ENCODE data around the gene KLF15.

KLF15 gene

DNA sequence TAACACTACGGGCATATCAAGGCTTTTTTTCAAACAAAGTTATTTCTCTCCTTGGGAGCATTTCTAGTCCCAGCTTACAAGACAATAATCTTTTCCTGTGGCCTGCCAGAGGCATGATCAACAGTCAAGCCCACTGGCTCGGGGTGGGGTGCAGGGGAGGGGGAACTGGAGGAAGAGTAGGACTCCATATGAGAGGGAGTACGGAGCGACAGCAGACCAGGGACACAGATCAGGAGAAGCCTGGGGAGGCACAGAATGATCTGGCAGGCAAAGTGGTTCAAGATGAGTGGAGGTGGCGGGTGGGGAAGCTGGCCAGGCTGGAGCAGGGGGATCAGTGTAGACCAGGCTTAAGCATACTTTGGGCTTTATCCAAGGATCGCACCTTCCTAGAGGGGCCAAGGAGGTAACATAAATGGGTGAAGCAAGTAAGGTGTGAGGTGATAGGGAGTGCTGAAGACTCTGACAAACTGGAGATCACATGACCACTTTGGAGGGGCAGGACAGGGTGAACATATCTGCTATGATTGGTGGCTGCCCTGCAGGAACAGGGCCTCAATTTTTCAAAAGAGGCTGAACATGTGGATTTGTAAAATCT, 37.4 kb downstream of the KLF15 start:
- H3K9me3 ChIP-seq (ENCODE audit: control insufficient read depth, insufficient read depth, low read length): no peaks in the 10 kb centered on the region
- peaks cover 8% of the 10 kb centered on the region for H3K4me1 ChIP-seq (ENCODE audit: control insufficient read depth, insufficient read depth, low read length)
- DNase-seq (ENCODE audit: low read depth, low spot score): no peak
- no peak overlapping the region for H3K27ac ChIP-seq (ENCODE audit: low read length)
- no peak overlapping the region for H3K4me3 ChIP-seq (ENCODE audit: low read length)
- WGBS (ENCODE audit: insufficient coverage, insufficient read length): no CpG with 5 or more reads among the region's 6 CpGs
- H3K27me3 ChIP-seq (ENCODE audit: control insufficient read depth, insufficient read depth, low read length): no peaks in the 10 kb centered on the region
- H3K36me3 ChIP-seq (ENCODE audit: control insufficient read depth, insufficient read depth, low read length): no peaks in the 10 kb centered on the region

DNA sequence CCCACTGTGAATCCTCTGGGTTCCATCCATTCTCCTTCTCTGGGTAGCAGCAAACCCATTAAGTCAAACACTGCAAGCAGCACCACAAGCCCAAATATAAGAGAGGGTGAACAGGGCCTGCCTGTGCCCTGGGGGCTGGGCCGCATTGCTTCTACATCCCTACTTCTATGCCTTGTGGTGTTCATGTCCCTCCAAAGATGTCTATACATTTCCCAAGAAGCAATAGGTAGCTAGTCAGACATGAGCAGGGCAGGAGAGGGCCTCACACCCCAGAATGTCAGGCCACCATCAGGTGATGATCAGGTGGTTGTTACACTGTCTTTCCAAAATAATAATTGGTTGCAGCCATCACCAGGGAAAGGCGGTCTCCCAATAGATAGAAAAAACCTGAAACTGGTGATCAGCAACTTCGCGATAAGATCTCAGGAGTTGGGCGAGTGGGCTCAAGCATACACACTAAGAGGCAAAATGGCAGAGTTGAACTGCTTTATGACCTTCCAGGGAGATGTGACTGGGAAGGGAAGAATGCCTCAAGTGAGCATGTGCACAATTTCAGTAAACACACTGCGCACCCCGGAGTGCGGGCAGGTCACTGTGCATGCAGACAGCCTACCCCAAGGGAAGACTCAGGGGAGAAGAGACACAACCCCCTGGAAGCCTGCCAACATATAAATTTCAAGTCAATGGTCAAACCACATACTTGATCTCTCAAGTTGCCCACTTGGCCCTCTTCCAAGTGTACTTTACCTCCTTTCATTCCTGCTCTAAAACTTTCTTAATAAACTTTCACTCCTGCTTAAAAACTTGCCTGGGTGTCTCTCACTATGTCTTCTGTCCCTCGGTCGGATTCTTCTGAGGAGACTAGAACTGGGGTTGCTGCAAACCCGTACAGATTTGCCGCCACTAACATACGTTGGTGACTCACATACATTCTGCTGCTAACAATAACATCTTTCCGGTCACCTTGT, 39.9 kb downstream of the KLF15 start:
- Histone ChIP-seq H3K9me3 (ENCODE audit: control insufficient read depth, insufficient read depth, low read length) (no peaks in the 10 kb centered on the region), H3K4me1 (ENCODE audit: control insufficient read depth, insufficient read depth, low read length) (peaks cover 8% of the 10 kb centered on the region), H3K36me3 (ENCODE audit: control insufficient read depth, insufficient read depth, low read length) (no peaks in the 10 kb centered on the region), H3K27me3 (ENCODE audit: control insufficient read depth, insufficient read depth, low read length) (no peaks in the 10 kb centered on the region), H3K27ac (ENCODE audit: low read length) (no peak overlapping the region), H3K4me3 (ENCODE audit: low read length) (no peak overlapping the region)
- WGBS (ENCODE audit: insufficient coverage, insufficient read length): no CpG with 5 or more reads among the region's 14 CpGs
- DNase-seq (ENCODE audit: low read depth, low spot score): no peak

DNA sequence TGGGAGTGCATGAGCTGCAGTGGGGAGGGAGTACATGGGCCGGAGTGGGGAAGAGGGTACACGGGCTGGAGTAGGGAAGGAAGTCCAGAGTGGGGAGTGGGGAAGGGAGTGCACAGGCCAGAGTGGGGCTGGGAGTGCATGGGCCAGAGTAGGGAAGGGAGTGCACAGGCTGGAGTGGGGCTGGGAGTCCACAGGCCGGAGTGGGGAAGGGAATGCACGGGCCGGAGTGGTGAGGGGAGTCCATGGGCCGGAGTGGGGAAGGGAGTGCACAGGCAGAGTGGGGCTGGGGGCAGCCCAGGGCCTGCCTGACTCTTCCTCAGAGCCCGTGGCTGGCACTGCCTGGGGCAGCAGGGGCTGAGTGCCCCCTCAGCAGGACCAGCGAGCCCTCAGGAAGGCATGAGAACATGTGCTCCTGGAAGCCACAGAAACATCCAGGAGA, 40.7 kb downstream of the KLF15 start:
- DNase-seq (ENCODE audit: low read depth, low spot score): no peak
- H3K27ac ChIP-seq (ENCODE audit: low read length): no peak overlapping the region
- no peaks in the 10 kb centered on the region for H3K27me3 ChIP-seq (ENCODE audit: control insufficient read depth, insufficient read depth, low read length)
- H3K9me3 ChIP-seq (ENCODE audit: control insufficient read depth, insufficient read depth, low read length): no peaks in the 10 kb centered on the region
- H3K4me1 ChIP-seq (ENCODE audit: control insufficient read depth, insufficient read depth, low read length): peaks cover 8% of the 10 kb centered on the region
- no CpG with 5 or more reads among the region's 8 CpGs for WGBS (ENCODE audit: insufficient coverage, insufficient read length)
- no peaks in the 10 kb centered on the region for H3K36me3 ChIP-seq (ENCODE audit: control insufficient read depth, insufficient read depth, low read length)
- no peak overlapping the region for H3K4me3 ChIP-seq (ENCODE audit: low read length)

- Histone ChIP-seq H3K4me1 (ENCODE audit: control insufficient read depth, insufficient read depth, low read length) (peaks cover 8% of the 10 kb centered on the region), H3K36me3 (ENCODE audit: control insufficient read depth, insufficient read depth, low read length) (no peaks in the 10 kb centered on the region), H3K27ac (ENCODE audit: low read length) (no peak overlapping the region), H3K9me3 (ENCODE audit: control insufficient read depth, insufficient read depth, low read length) (no peaks in the 10 kb centered on the region), H3K4me3 (ENCODE audit: low read length) (no peak overlapping the region), H3K27me3 (ENCODE audit: control insufficient read depth, insufficient read depth, low read length) (no peaks in the 10 kb centered on the region)
- WGBS (ENCODE audit: insufficient coverage, insufficient read length): no CpG with 5 or more reads among the region's 12 CpGs
- no peak for DNase-seq (ENCODE audit: low read depth, low spot score)
These were observed 41.2 kb downstream of the KLF15 start for GRCh38 chr3:126316031-126316461.

- WGBS (ENCODE audit: insufficient coverage, insufficient read length): no CpG with 5 or more reads among the region's 11 CpGs
- H3K4me1 ChIP-seq (ENCODE audit: control insufficient read depth, insufficient read depth, low read length): peaks cover 8% of the 10 kb centered on the region
- DNase-seq (ENCODE audit: low read depth, low spot score): no peak
- H3K4me3 ChIP-seq (ENCODE audit: low read length): no peak overlapping the region
- H3K9me3 ChIP-seq (ENCODE audit: control insufficient read depth, insufficient read depth, low read length): no peaks in the 10 kb centered on the region
- no peaks in the 10 kb centered on the region for H3K36me3 ChIP-seq (ENCODE audit: control insufficient read depth, insufficient read depth, low read length)
- H3K27ac ChIP-seq (ENCODE audit: low read length): no peak overlapping the region
- H3K27me3 ChIP-seq (ENCODE audit: control insufficient read depth, insufficient read depth, low read length): no peaks in the 10 kb centered on the region
These were observed 42.2 kb downstream of the KLF15 start for GRCh38 chr3:126314790-126315658.

- Histone ChIP-seq H3K27me3 (ENCODE audit: control insufficient read depth, insufficient read depth, low read length) (no peaks in the 10 kb centered on the region), H3K4me1 (ENCODE audit: control insufficient read depth, insufficient read depth, low read length) (peaks cover 8% of the 10 kb centered on the region), H3K36me3 (ENCODE audit: control insufficient read depth, insufficient read depth, low read length) (no peaks in the 10 kb centered on the region), H3K9me3 (ENCODE audit: control insufficient read depth, insufficient read depth, low read length) (no peaks in the 10 kb centered on the region), H3K27ac (ENCODE audit: low read length) (no peak overlapping the region), H3K4me3 (ENCODE audit: low read length) (no peak overlapping the region)
- WGBS (ENCODE audit: insufficient coverage, insufficient read length): no CpG with 5 or more reads among the region's 4 CpGs
- no peak for DNase-seq (ENCODE audit: low read depth, low spot score)
These were observed 42.9 kb downstream of the KLF15 start for GRCh38 chr3:126314305-126314789.

DNA sequence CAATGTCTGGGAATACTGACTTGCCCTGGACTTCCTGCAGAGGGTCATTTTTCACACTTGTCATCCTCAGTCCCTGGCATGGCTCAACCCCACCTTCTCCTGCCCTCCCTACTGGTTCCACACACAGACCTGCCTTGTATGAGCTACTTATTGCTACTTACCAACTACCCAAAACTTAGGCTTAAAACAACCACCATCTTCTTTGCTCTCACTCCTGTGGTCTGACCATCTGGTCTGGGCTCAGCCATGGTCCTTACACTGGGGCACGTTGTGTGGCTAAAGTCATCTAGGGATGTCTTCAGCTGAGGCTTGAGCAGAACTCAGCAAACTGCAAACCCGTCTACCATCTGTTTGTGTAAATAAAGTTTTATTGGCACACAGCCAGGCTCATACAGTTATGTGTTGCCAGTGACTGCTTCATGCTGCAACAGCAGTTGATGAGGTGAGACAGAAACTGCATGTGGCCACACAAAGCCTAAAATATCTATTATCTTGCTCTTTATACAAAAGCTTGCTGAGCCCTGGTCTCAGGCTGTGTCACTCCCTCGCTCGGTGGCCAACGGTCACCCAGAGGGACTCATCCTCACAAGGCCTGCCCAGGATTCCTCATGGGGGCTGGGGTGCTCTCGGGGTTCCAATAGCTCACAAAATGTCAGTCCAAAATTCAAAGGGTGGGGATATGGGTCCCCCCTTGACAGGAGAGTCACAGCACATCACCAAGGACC, 43.5 kb downstream of the KLF15 start:
- H3K9me3 ChIP-seq (ENCODE audit: control insufficient read depth, insufficient read depth, low read length): no peaks in the 10 kb centered on the region

GRCh38 chr3:126313166-126313565, 44.0 kb downstream of the KLF15 start:
- Histone ChIP-seq H3K4me3 (ENCODE audit: low read length) (no peak overlapping the region), H3K27me3 (ENCODE audit: control insufficient read depth, insufficient read depth, low read length) (no peaks in the 10 kb centered on the region), H3K4me1 (ENCODE audit: control insufficient read depth, insufficient read depth, low read length) (peaks cover 8% of the 10 kb centered on the region), H3K9me3 (ENCODE audit: control insufficient read depth, insufficient read depth, low read length) (no peaks in the 10 kb centered on the region), H3K27ac (ENCODE audit: low read length) (no peak overlapping the region), H3K36me3 (ENCODE audit: control insufficient read depth, insufficient read depth, low read length) (no peaks in the 10 kb centered on the region)
- no CpG with 5 or more reads among the region's 6 CpGs for WGBS (ENCODE audit: insufficient coverage, insufficient read length)
- no peak for DNase-seq (ENCODE audit: low read depth, low spot score)

More for the DNA sequence above, 43.5 kb downstream of the KLF15 start:
- H3K27ac ChIP-seq (ENCODE audit: low read length): no peak overlapping the region
- H3K36me3 ChIP-seq (ENCODE audit: control insufficient read depth, insufficient read depth, low read length): no peaks in the 10 kb centered on the region
- WGBS (ENCODE audit: insufficient coverage, insufficient read length): no CpG with 5 or more reads among the region's 6 CpGs
- no peak overlapping the region for H3K4me3 ChIP-seq (ENCODE audit: low read length)
- H3K4me1 ChIP-seq (ENCODE audit: control insufficient read depth, insufficient read depth, low read length): peaks cover 8% of the 10 kb centered on the region
- H3K27me3 ChIP-seq (ENCODE audit: control insufficient read depth, insufficient read depth, low read length): no peaks in the 10 kb centered on the region
- DNase-seq (ENCODE audit: low read depth, low spot score): no peak

DNA sequence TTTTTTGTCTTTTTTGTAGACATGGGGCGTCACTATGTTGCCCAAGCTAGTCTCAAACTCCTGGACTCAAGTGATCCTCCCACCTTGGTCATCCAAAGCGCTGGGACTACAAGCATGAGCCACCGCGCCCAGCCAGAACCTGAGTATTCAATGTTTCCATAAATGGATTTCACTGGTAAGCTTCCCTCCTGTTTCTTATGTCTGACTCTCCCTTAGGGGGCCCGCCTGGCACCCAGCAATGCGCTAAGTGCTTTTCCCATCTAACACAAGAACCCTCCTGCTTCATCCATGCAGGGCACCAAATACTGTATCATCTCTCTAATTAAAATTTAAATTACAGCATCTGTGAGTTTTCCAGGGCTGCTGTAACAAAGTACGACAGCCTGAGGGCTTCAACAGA, 44.9 kb downstream of the KLF15 start:
- Histone ChIP-seq H3K27me3 (ENCODE audit: control insufficient read depth, insufficient read depth, low read length) (no peaks in the 10 kb centered on the region), H3K4me1 (ENCODE audit: control insufficient read depth, insufficient read depth, low read length) (peaks cover 8% of the 10 kb centered on the region), H3K9me3 (ENCODE audit: control insufficient read depth, insufficient read depth, low read length) (no peaks in the 10 kb centered on the region), H3K4me3 (ENCODE audit: low read length) (no peak overlapping the region), H3K27ac (ENCODE audit: low read length) (no peak overlapping the region), H3K36me3 (ENCODE audit: control insufficient read depth, insufficient read depth, low read length) (no peaks in the 10 kb centered on the region)
- WGBS (ENCODE audit: insufficient coverage, insufficient read length): no CpG with 5 or more reads among the region's 7 CpGs
- no peak for DNase-seq (ENCODE audit: low read depth, low spot score)

Measured in iPS DF 6.9 (cell line).